Progenitor cell of endocrine pancreas (in vitro differentiated cells): Measurements from ENCODE around the gene RAB10. TPM values are rescaled to one million over a fixed set of nuclear protein-coding genes. Genes with fewer than 3 reads are reported as not detected.

Experiments used
- DNase-seq: peaks from one replicate; pipeline ENCODE4 v3.0.0; 2021; ENCODE audit warnings: low spot score; ENCODE audit not compliant: unreplicated experiment
- H3K27ac Mint-ChIP-seq: 2 replicates; pipeline ENCODE4 v1.8.0; 2021; ENCODE audit warnings: mild to moderate bottlenecking, moderate library complexity, mixed read lengths
- H3K27me3 Mint-ChIP-seq: 2 replicates; pipeline ENCODE4 v1.8.0; 2021; ENCODE audit warnings: mixed read lengths
- H3K36me3 Mint-ChIP-seq: 2 replicates; pipeline ENCODE4 v1.8.0; 2022; ENCODE audit warnings: mixed read lengths; ENCODE audit not compliant: insufficient read depth
- H3K4me1 Mint-ChIP-seq: 2 replicates; pipeline ENCODE4 v1.8.0; 2021; ENCODE audit warnings: low read depth, mixed read lengths
- H3K4me3 Mint-ChIP-seq: 2 replicates; pipeline ENCODE4 v1.8.0; 2021; ENCODE audit warnings: low read depth, mild to moderate bottlenecking, moderate library complexity, mixed read lengths
- H3K9me3 Mint-ChIP-seq: 2 replicates; pipeline ENCODE4 v1.8.0; 2021; ENCODE audit warnings: low read depth, mixed read lengths
- CTCF ChIP-seq: fragments of 200-600 bp; sonication (generic); IDR thresholded peaks from one replicate; pipeline ENCODE4 v1.5.0; 2021; ENCODE audit warnings: antibody characterized with exemption, mild to moderate bottlenecking; ENCODE audit not compliant: unreplicated experiment
- total RNA-seq: library from RNA; stranded (reverse); gene quantifications from 2 replicates; pipeline ENCODE4 v1.2.1, GENCODE V29; 2021

RAB10 gene
- total RNA-seq, 1 donor from 2014 or later = 114 TPM

- Mint-ChIP-seq H3K36me3 (peaks cover 9% of the 10 kb centered on the region), H3K27me3 (no peaks in the 10 kb centered on the region), H3K9me3 (peaks cover 5% of the 10 kb centered on the region), H3K4me3 (peak overlapping the region; percentile 5), H3K27ac (peak overlapping the region; percentile 91), H3K4me1 (peaks cover 36% of the 10 kb centered on the region)
- no peak for TF ChIP-seq CTCF
- no peak for DNase-seq
These were observed 40.8 kb downstream of the RAB10 start for GRCh38 chr2:26074676-26075075.

GRCh38 chr2:26075173-26075572 is 41.3 kb downstream of the RAB10 start:
- DNase-seq = no peak
- Mint-ChIP-seq H3K27ac (peak overlapping the region; percentile 91), H3K36me3 (peaks cover 12% of the 10 kb centered on the region), H3K4me3 (no peak overlapping the region), H3K27me3 (no peaks in the 10 kb centered on the region), H3K9me3 (peaks cover 9% of the 10 kb centered on the region), H3K4me1 (peaks cover 34% of the 10 kb centered on the region)
- peak; percentile 7 for TF ChIP-seq CTCF

- H3K36me3 Mint-ChIP-seq = peaks cover 22% of the 10 kb centered on the region
- TF ChIP-seq CTCF = no peak
- peak overlapping the region; percentile 91 for H3K27ac Mint-ChIP-seq
- peaks cover 18% of the 10 kb centered on the region for H3K9me3 Mint-ChIP-seq
- DNase-seq = no peak
- H3K4me1 Mint-ChIP-seq = peaks cover 34% of the 10 kb centered on the region
- H3K4me3 Mint-ChIP-seq = no peak overlapping the region
- H3K27me3 Mint-ChIP-seq = no peaks in the 10 kb centered on the region
These were observed 42.2 kb downstream of the RAB10 start for GRCh38 chr2:26076001-26076587.

- Mint-ChIP-seq H3K4me3 (no peak overlapping the region), H3K27ac (no peak overlapping the region), H3K9me3 (peaks cover 21% of the 10 kb centered on the region), H3K4me1 (peaks cover 34% of the 10 kb centered on the region), H3K27me3 (no peaks in the 10 kb centered on the region), H3K36me3 (peaks cover 28% of the 10 kb centered on the region)
- TF ChIP-seq CTCF = no peak
- DNase-seq = no peak
These were observed 43.4 kb downstream of the RAB10 start for GRCh38 chr2:26077291-26077690.

GRCh38 chr2:26078939-26079338 is 45.1 kb downstream of the RAB10 start:
- H3K9me3 Mint-ChIP-seq = peaks cover 23% of the 10 kb centered on the region
- DNase-seq = no peak
- no peaks in the 10 kb centered on the region for H3K27me3 Mint-ChIP-seq
- H3K4me3 Mint-ChIP-seq = no peak overlapping the region
- no peak for TF ChIP-seq CTCF
- H3K4me1 Mint-ChIP-seq = peaks cover 22% of the 10 kb centered on the region
- H3K27ac Mint-ChIP-seq = no peak overlapping the region
- peaks cover 32% of the 10 kb centered on the region for H3K36me3 Mint-ChIP-seq
